Heart left ventricle (tissue), 13 donors: ENCODE measurements around the gene UNC13C.

Source experiments
- CTCF ChIP-seq, 12 donors: fragments of 200-600 bp; sonication (generic) in 4 of 12; IDR thresholded peaks; one replicate each; pipeline versions ENCODE4 v1.5.0 to v1.8.0; 2018 to 2022; ENCODE audit warnings: antibody characterized with exemption in 12 of 12, mild to moderate bottlenecking in 5 of 12
- POLR2A ChIP-seq, 2 donors: fragments of 450-650 bp; IDR thresholded peaks; one replicate each; pipeline ENCODE4 v1.6.1; 2017; ENCODE audit warnings: antibody characterized with exemption in 2 of 2, mild to moderate bottlenecking in 2 of 2, moderate library complexity in 2 of 2
- donor health status: ischemic (EF 13 %, LVEDD 7.1; RV severe dilation, severe dysfunction).
- donor health status: DM: no; HTN: yes; CAD: no.
- donor health status: DM: no; HTN: no; CAD: no.
- donor health status: ischemic (EF 25% LVEDD 6.9; RV normal size, moderate dysfunction).
- donor health status: ischemic (EF 25% LVEDD 5.7; RV mildly dilated, moderate dysfunction).
- donor health status: ischemic (EF 35%, LVEDD 5.7; RV mildly dilated, moderate dysfunction).
- donor health status: nonischemic (EF 11% LVEDD 7.7; RV severe dilation, severe dysfunction).
- donor health status: DM: yes; HTN: yes; CAD: no.
- donor health status: PGD.
- donor health status: ischemic (EF 29% LVEDD 5.4; RV normal size, mild dysfunction).
- donor health status: nonischemic (EF 23%, LVEDD 6.1; RV moderate dilation, normal function).

GRCh38 chr15:54206586-54207321, 228.5 kb downstream of the UNC13C start:
- TF ChIP-seq CTCF (IDR thresholded peaks at IDR 0.05): no peak
- TF ChIP-seq POLR2A (IDR thresholded peaks at IDR 0.05): no peak
